MCF 10A (cell line): ENCODE results near the gene UQCC2. TPM values are rescaled to one million over a fixed set of nuclear protein-coding genes. Genes with fewer than 3 reads are reported as not detected.

Experiments
- BruUV-seq: library from RNA; stranded (reverse); fragments of 400-500 nt; replicated peaks from 2 replicates; lab custom pipeline; 2021; lab: Mats Ljungman, UMichigan
- CTCF ChIA-PET: fragments of 300-600 bp; sonication (Branson Sonifier 250); formaldehyde crosslinking; extraction: SDS; loops from one replicate; lab custom pipeline; 2021; ENCODE audit warnings: antibody characterized with exemption, inconsistent platforms; lab: Yijun Ruan, JAX
- POLR2A ChIA-PET: fragments of 300-600, 350-650 bp; sonication (Branson Sonifier 250); formaldehyde crosslinking; extraction: SDS; loops from one replicate; lab custom pipeline; 2020; ENCODE audit warnings: antibody characterized with exemption, inconsistent platforms; lab: Yijun Ruan, JAX
- DNase-seq: peaks from one replicate; pipeline ENCODE4 v3.0.0-alpha.2; 2018; ENCODE audit not compliant: unreplicated experiment
- H3K27ac Mint-ChIP-seq: one replicate; pipeline ENCODE4 v1.8.0; 2022; ENCODE audit warnings: mild to moderate bottlenecking, low read depth, mixed read lengths; ENCODE audit not compliant: unreplicated experiment
- H3K27me3 Mint-ChIP-seq: one replicate; pipeline ENCODE4 v1.8.0; 2022; ENCODE audit warnings: mixed read lengths; ENCODE audit not compliant: insufficient read depth, unreplicated experiment
- H3K36me3 Mint-ChIP-seq: one replicate; pipeline ENCODE4 v1.8.0; 2022; ENCODE audit warnings: mild to moderate bottlenecking, moderate library complexity, mixed read lengths; ENCODE audit not compliant: insufficient read depth, unreplicated experiment
- H3K4me1 Mint-ChIP-seq: one replicate; pipeline ENCODE4 v1.8.0; 2022; ENCODE audit warnings: mixed read lengths; ENCODE audit not compliant: insufficient read depth, unreplicated experiment
- H3K4me3 Mint-ChIP-seq: one replicate; pipeline ENCODE4 v1.8.0; 2022; ENCODE audit warnings: mild to moderate bottlenecking, moderate library complexity, mixed read lengths; ENCODE audit not compliant: unreplicated experiment
- H3K9me3 Mint-ChIP-seq: one replicate; pipeline ENCODE4 v1.8.0; 2022; ENCODE audit warnings: mixed read lengths; ENCODE audit not compliant: unreplicated experiment
- CTCF ChIP-seq: fragments of 200-600 bp; IDR thresholded peaks from one replicate; pipeline ENCODE4 v1.8.0; 2022; ENCODE audit warnings: antibody characterized with exemption, mild to moderate bottlenecking; ENCODE audit not compliant: unreplicated experiment
- intact Hi-C: fragments of 100-400 bp; cut with micrococcal nuclease; formaldehyde crosslinking; loops from 2 replicates; pipeline ENCODE4 v1.14.1; 2022
- total RNA-seq: library from RNA; stranded (reverse); gene quantifications from 2 replicates; pipeline ENCODE4 v1.2.3, GENCODE V29; 2022

UQCC2 gene
- total RNA-seq, 1 experiment from 2014 or later: 122 TPM

- no TSS peak for BruUV-seq
- Mint-ChIP-seq H3K4me3 (no peak overlapping the region), H3K27ac (no peak overlapping the region), H3K36me3 (peaks cover 78% of the 10 kb centered on the region), H3K4me1 (no peaks in the 10 kb centered on the region), H3K9me3 (no peaks in the 10 kb centered on the region), H3K27me3 (no peaks in the 10 kb centered on the region)
- intact Hi-C loops: no loop called here
- no peak for DNase-seq
- TF ChIP-seq CTCF: no peak
- POLR2A ChIA-PET: no interaction called here
- CTCF ChIA-PET: interaction anchor here (0.9 to 1.2 kb wide), 2 partner anchors 12 to 102 kb away, joined by 3 to 5 read pairs; no protein-coding TSS in a partner anchor
Observed at GRCh38 chr6:33686981-33687975, 24.2 kb downstream of the UQCC2 start.

GRCh38 chr6:33686225-33686924, 25.1 kb downstream of the UQCC2 start:
- no peak for DNase-seq
- CTCF ChIA-PET: interaction anchor here (0.5 to 1.2 kb wide), 4 partner anchors 11 to 101 kb away, joined by 3 to 5 read pairs (median 3); no protein-coding TSS in a partner anchor
- intact Hi-C loops: no loop called here
- Mint-ChIP-seq H3K4me1 (no peaks in the 10 kb centered on the region), H3K27me3 (no peaks in the 10 kb centered on the region), H3K4me3 (no peak overlapping the region), H3K36me3 (peaks cover 74% of the 10 kb centered on the region), H3K9me3 (no peaks in the 10 kb centered on the region), H3K27ac (no peak overlapping the region)
- TF ChIP-seq CTCF: no peak
- no TSS peak for BruUV-seq
- POLR2A ChIA-PET: no interaction called here

DNA sequence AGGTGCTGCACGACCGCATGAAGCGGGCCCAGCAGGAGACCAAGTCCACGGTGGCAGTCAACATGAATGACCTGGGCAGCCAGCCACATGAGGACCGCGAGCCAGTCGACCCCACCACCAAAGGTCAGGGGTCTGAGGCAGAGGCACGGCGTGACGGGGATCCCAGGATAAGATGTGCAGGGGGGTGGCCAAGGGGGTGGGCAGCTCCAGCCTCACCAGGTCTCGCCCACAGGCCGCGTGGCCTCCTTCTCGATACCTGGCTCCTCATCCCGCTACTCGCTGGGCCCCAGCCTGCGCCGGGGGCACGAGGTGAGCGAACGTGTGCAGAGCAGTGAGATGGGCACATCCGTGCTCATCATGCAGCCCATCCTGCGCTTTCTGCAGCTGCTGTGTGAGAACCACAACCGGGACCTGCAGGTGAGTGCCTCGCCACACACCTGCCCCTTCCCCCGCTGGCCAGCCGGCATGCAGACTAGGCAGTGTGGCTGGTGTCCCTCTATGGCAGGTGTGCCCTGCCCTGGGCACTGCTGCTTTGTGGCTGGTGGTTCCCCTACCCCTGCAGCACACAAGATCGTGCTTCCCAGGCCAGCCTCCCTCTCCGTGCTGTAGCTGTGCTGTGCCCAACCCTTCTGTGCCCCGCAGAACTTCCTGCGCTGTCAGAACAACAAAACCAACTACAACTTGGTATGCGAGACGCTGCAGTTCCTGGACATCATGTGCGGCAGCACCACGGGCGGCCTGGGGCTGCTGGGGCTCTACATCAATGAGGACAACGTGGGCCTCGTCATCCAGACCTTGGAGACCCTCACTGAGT, 25.9 kb downstream of the UQCC2 start:
- no peak for DNase-seq
- TF ChIP-seq CTCF: no peak
- Mint-ChIP-seq H3K9me3 (no peaks in the 10 kb centered on the region), H3K4me1 (no peaks in the 10 kb centered on the region), H3K27ac (no peak overlapping the region), H3K36me3 (peaks cover 74% of the 10 kb centered on the region), H3K27me3 (no peaks in the 10 kb centered on the region), H3K4me3 (no peak overlapping the region)
- ChIA-PET POLR2A (no interaction called here), CTCF (interaction anchor here (0.5 kb wide), 1 partner anchor 98 kb away, joined by 3 read pairs; no protein-coding TSS in a partner anchor)
- BruUV-seq: TSS peak; percentile 54
- intact Hi-C loops: no loop called here
